ENCODE results near the gene TMEM239. TPM values are rescaled to one million over a fixed set of nuclear protein-coding genes. Genes with fewer than 3 reads are reported as not detected.

The TMEM239 gene
- total RNA-seq, 1 experiment from 2014 or later, result not detected

DNA sequence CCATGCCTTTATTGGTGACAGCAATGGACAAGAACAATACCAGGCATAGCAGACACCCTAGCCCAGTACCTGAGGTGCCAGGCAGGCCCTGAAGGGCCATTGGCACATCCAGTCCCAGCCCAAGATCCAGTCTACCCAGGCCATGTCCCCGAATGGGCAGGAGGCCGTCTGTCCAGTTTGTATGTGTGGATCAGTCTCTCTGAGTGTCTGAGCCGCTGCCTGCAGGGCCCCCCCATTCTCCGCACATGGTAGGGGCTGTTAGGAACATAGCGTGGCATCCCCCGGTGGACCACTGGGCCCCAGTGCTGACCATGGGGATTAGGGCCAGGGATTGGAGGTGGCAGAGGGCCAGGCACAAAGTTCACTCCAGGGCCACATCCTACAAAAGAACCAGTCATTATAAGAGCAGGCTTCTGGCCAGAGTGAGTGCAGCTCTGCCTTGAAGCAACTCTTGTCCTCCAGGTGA, 19.2 kb downstream of the TMEM239 start:
- Mint-ChIP-seq H3K4me1 (ENCODE audit: low read depth, unreplicated experiment) (peaks cover 8% of the 10 kb centered on the region), H3K9me3 (ENCODE audit: low read depth, unreplicated experiment) (no peaks in the 10 kb centered on the region), H3K36me3 (ENCODE audit: insufficient read depth, unreplicated experiment) (peaks cover 23% of the 10 kb centered on the region), H3K27me3 (ENCODE audit: unreplicated experiment) (no peaks in the 10 kb centered on the region), H3K27ac (ENCODE audit: unreplicated experiment) (no peak overlapping the region), H3K4me3 (ENCODE audit: low read depth, unreplicated experiment) (no peak overlapping the region)
- intact Hi-C loops (cut with micrococcal nuclease; ENCODE audit: unreplicated experiment), result no loop called here
- CTCF ChIA-PET, result no interaction called here
- no peak for DNase-seq
- TSS peak; percentile 1 for BruUV-seq (replicated peaks)
- TF ChIP-seq, protein P1, sequence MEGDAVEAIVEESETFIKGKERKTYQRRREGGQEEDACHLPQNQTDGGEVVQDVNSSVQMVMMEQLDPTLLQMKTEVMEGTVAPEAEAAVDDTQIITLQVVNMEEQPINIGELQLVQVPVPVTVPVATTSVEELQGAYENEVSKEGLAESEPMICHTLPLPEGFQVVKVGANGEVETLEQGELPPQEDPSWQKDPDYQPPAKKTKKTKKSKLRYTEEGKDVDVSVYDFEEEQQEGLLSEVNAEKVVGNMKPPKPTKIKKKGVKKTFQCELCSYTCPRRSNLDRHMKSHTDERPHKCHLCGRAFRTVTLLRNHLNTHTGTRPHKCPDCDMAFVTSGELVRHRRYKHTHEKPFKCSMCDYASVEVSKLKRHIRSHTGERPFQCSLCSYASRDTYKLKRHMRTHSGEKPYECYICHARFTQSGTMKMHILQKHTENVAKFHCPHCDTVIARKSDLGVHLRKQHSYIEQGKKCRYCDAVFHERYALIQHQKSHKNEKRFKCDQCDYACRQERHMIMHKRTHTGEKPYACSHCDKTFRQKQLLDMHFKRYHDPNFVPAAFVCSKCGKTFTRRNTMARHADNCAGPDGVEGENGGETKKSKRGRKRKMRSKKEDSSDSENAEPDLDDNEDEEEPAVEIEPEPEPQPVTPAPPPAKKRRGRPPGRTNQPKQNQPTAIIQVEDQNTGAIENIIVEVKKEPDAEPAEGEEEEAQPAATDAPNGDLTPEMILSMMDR (IDR thresholded peaks at IDR 0.05; ENCODE audit: unreplicated experiment), result no peak

DNA sequence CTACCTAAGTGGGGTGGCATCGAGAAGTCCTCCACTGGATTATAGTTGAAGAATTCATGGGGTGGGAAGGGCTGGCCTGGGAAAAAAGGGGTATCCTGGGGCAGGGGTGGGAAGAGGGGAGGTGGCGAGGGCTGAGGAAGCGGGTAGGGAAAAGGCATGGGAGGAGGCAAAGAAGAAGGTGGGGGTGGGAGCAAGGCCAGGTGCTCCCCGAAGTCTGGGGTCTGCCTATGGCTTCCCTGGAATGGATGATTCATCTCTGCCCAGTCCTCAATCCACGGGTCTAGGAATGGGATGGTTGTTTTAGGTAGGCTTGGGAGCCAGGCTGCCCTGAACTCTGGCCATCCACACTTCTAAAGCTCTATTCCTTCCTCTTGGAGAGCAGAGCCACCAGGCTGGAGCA, 19.9 kb downstream of the TMEM239 start:
- Mint-ChIP-seq H3K27ac (ENCODE audit: unreplicated experiment) (no peak overlapping the region), H3K9me3 (ENCODE audit: low read depth, unreplicated experiment) (no peaks in the 10 kb centered on the region), H3K27me3 (ENCODE audit: unreplicated experiment) (no peaks in the 10 kb centered on the region), H3K36me3 (ENCODE audit: insufficient read depth, unreplicated experiment) (peaks cover 30% of the 10 kb centered on the region), H3K4me1 (ENCODE audit: low read depth, unreplicated experiment) (peaks cover 8% of the 10 kb centered on the region), H3K4me3 (ENCODE audit: low read depth, unreplicated experiment) (no peak overlapping the region)
- intact Hi-C loops (cut with micrococcal nuclease; ENCODE audit: unreplicated experiment), result no loop called here
- TF ChIP-seq, protein P1 (IDR thresholded peaks at IDR 0.05; ENCODE audit: unreplicated experiment), result no peak
- no peak for DNase-seq
- CTCF ChIA-PET, result no interaction called here
- BruUV-seq (replicated peaks), result no TSS peak

DNA sequence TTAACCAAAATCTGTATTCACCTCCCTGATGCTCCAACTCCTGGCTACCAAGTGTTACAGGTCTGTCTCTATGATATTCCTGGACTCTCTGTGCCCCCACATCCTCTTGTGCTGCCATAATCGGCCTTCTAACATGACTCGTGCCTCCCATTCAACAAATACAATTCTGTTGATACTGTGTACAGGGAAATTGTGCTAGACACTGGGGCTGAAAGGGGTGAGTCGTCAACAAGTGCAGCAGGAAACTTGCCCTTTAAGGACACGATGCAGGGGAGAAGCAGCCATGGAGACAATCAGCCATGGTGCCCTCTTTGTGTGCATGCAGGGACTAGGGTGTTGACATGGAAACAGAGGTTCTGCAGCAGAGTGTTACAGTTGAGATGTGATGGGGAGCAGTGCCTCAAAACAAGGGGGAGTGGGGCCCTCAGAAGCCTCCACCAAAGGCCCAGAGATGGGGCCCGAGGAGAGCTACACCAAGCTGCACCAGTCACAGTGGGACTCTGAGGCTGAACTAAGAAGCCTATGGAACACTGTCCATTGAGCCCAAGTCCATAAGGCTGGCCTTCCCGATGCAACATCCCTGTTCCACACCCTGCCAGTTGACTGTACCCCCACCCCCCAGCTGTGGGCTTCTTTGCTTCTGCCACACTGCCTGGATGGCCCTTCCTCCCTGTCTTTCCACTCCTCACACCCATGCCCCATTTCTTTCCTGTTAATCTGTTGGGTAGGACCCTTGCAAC, 21.2 kb downstream of the TMEM239 start:
- Mint-ChIP-seq H3K4me1 (ENCODE audit: low read depth, unreplicated experiment) (peaks cover 8% of the 10 kb centered on the region), H3K9me3 (ENCODE audit: low read depth, unreplicated experiment) (no peaks in the 10 kb centered on the region), H3K4me3 (ENCODE audit: low read depth, unreplicated experiment) (no peak overlapping the region), H3K27ac (ENCODE audit: unreplicated experiment) (no peak overlapping the region), H3K36me3 (ENCODE audit: insufficient read depth, unreplicated experiment) (peaks cover 36% of the 10 kb centered on the region), H3K27me3 (ENCODE audit: unreplicated experiment) (no peaks in the 10 kb centered on the region)
- TF ChIP-seq, protein P1 (IDR thresholded peaks at IDR 0.05; ENCODE audit: unreplicated experiment), result no peak
- no peak for DNase-seq
- CTCF ChIA-PET, result no interaction called here
- intact Hi-C loops (cut with micrococcal nuclease; ENCODE audit: unreplicated experiment), result no loop called here
- no TSS peak for BruUV-seq (replicated peaks)

DNA sequence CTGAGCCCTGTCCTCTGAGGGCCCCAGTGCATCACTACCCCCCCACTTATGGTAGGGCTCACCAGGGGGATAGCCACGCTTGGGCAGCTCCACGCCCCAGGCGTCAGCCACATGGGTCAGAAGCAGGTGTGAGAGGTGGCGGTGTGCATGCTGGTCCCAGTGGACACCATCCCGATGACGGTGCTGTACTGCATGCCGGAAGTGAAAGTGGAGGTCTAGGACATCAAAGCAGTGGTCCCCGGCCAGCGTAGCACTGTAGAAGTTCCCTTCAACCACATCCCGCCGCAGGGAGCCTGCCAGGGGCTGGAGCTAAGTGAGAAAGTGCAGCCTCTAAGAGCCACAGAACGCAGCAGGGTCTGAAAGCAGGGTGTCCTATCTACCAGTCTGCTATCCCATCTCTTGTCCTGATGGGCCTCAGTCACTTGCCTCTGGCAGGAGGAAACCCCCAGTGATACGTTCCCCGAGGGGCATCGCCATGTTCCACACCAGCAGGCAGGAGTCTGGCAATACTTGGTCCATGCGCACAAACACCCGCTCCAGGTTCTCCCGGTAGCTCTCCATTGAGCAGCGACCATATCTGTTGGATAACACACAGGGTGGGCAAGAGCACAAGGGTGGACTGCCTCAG, 22.1 kb downstream of the TMEM239 start:
- intact Hi-C loops (cut with micrococcal nuclease; ENCODE audit: unreplicated experiment), result no loop called here
- Mint-ChIP-seq H3K4me1 (ENCODE audit: low read depth, unreplicated experiment) (peaks cover 8% of the 10 kb centered on the region), H3K9me3 (ENCODE audit: low read depth, unreplicated experiment) (no peaks in the 10 kb centered on the region), H3K27ac (ENCODE audit: unreplicated experiment) (no peak overlapping the region), H3K27me3 (ENCODE audit: unreplicated experiment) (no peaks in the 10 kb centered on the region), H3K4me3 (ENCODE audit: low read depth, unreplicated experiment) (no peak overlapping the region), H3K36me3 (ENCODE audit: insufficient read depth, unreplicated experiment) (peaks cover 36% of the 10 kb centered on the region)
- no TSS peak for BruUV-seq (replicated peaks)
- no peak for DNase-seq
- CTCF ChIA-PET, result no interaction called here
- TF ChIP-seq, protein P1 (IDR thresholded peaks at IDR 0.05; ENCODE audit: unreplicated experiment), result no peak
